ENCODE measurements around the gene KANK4.

DNA sequence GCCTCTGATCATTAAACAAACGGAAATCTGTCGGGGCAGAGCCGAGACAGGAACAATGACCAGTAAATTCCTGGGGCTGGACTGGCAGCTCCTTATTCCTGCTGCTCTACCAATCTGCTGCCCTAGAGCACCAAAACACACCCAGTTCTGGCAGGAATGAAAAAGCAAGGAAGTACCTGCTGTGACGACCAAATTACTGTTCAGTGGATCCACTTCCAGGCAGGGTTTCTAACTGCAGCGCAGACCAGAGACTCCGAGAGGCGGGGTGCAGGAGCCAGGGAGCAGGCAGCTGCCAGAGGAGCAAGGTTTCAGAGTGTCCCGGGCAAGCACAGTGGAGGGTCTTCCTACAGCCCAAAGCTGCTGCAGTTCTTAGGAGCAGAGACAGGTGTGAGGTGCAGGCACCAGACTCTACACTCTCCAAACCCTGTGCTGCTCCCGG is 32.4 kb downstream of the KANK4 start:
- TF ChIP-seq, protein P1, sequence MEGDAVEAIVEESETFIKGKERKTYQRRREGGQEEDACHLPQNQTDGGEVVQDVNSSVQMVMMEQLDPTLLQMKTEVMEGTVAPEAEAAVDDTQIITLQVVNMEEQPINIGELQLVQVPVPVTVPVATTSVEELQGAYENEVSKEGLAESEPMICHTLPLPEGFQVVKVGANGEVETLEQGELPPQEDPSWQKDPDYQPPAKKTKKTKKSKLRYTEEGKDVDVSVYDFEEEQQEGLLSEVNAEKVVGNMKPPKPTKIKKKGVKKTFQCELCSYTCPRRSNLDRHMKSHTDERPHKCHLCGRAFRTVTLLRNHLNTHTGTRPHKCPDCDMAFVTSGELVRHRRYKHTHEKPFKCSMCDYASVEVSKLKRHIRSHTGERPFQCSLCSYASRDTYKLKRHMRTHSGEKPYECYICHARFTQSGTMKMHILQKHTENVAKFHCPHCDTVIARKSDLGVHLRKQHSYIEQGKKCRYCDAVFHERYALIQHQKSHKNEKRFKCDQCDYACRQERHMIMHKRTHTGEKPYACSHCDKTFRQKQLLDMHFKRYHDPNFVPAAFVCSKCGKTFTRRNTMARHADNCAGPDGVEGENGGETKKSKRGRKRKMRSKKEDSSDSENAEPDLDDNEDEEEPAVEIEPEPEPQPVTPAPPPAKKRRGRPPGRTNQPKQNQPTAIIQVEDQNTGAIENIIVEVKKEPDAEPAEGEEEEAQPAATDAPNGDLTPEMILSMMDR (IDR thresholded peaks at IDR 0.05), result no peak
- no peak for TF ChIP-seq EP300 (IDR thresholded peaks at IDR 0.05)
- TF ChIP-seq POLR2AphosphoS5 (IDR thresholded peaks at IDR 0.05), result no peak
